Mononuclear cell (primary cell): ENCODE results near the gene CADPS2. TPM values are rescaled to one million over a fixed set of nuclear protein-coding genes. Genes with fewer than 3 reads are reported as not detected.
"Not testable (repeated sequence)": the region's sequence is repeated elsewhere in the genome, so short reads cannot be mapped to it uniquely, and the experiment has no call there.

Experiments
- H3K27me3 ChIP-seq: 2 replicates; pipeline ENCODE4 v1.6.0; 2011; ENCODE audit warnings: low read length, control low read depth; ENCODE audit not compliant: insufficient read depth
- H3K4me1 ChIP-seq: 2 replicates; pipeline ENCODE4 v1.5.1; 2011; ENCODE audit warnings: mild to moderate bottlenecking, low read length, control low read depth; ENCODE audit not compliant: insufficient read depth
- H3K4me3 ChIP-seq: 2 replicates; pipeline ENCODE4 v1.5.1; 2011; ENCODE audit warnings: mild to moderate bottlenecking, low read length, moderate library complexity
- H3K9me3 ChIP-seq: 2 replicates; pipeline ENCODE4 v1.5.1; 2011; ENCODE audit warnings: low read depth, mild to moderate bottlenecking, control low read depth, low read length
- total RNA-seq: library from RNA; depleted of rRNA; stranded (reverse); fragments of >200 nt; gene quantifications from one replicate; pipeline ENCODE4 v1.2.3, GENCODE V29; 2012

Gene CADPS2
- total RNA-seq, 1 donor: not detected

- Histone ChIP-seq H3K9me3 (no peaks in the 10 kb centered on the region), H3K4me1 (no peaks in the 10 kb centered on the region), H3K4me3 (no peak overlapping the region), H3K27me3 (no peaks in the 10 kb centered on the region)
Observed at GRCh38 chr7:122663733-122664132, 222.5 kb downstream of the CADPS2 start.

- no peaks in the 10 kb centered on the region for H3K9me3 ChIP-seq
- no peak overlapping the region for H3K4me3 ChIP-seq
- no peaks in the 10 kb centered on the region for H3K4me1 ChIP-seq
- H3K27me3 ChIP-seq: no peaks in the 10 kb centered on the region
Observed at GRCh38 chr7:122658856-122659255, 227.4 kb downstream of the CADPS2 start.

- Histone ChIP-seq H3K4me3 (no peak overlapping the region), H3K4me1 (no peaks in the 10 kb centered on the region), H3K27me3 (no peaks in the 10 kb centered on the region), H3K9me3 (no peaks in the 10 kb centered on the region)
Observed at GRCh38 chr7:122653685-122654084, 232.6 kb downstream of the CADPS2 start.

- H3K27me3 ChIP-seq: no peaks in the 10 kb centered on the region
- H3K4me3 ChIP-seq: no peak overlapping the region
- H3K4me1 ChIP-seq: no peaks in the 10 kb centered on the region
- no peaks in the 10 kb centered on the region for H3K9me3 ChIP-seq
Observed at GRCh38 chr7:122652876-122653275, 233.4 kb downstream of the CADPS2 start.

GRCh38 chr7:122651451-122651850, 234.8 kb downstream of the CADPS2 start:
- Histone ChIP-seq H3K4me1 (no peaks in the 10 kb centered on the region), H3K4me3 (no peak overlapping the region), H3K9me3 (no peaks in the 10 kb centered on the region)

GRCh38 chr7:122643250-122643649, 243.0 kb downstream of the CADPS2 start:
- Histone ChIP-seq H3K4me1 (no peaks in the 10 kb centered on the region), H3K9me3 (no peaks in the 10 kb centered on the region), H3K27me3 (no peaks in the 10 kb centered on the region), H3K4me3 (no peak overlapping the region)

More at GRCh38 chr7:122651451-122651850, 234.8 kb downstream of the CADPS2 start:
- no peaks in the 10 kb centered on the region for H3K27me3 ChIP-seq

- Histone ChIP-seq H3K4me3 (no peak overlapping the region), H3K27me3 (no peaks in the 10 kb centered on the region), H3K4me1 (no peaks in the 10 kb centered on the region), H3K9me3 (peaks cover 8% of the 10 kb centered on the region)
Observed at GRCh38 chr7:122638459-122638858, 247.8 kb downstream of the CADPS2 start.

- Histone ChIP-seq H3K4me1 (no peaks in the 10 kb centered on the region), H3K9me3 (peaks cover 8% of the 10 kb centered on the region), H3K4me3 (no peak overlapping the region), H3K27me3 (no peaks in the 10 kb centered on the region)
Observed at GRCh38 chr7:122637784-122638183, 248.5 kb downstream of the CADPS2 start.

- H3K9me3 ChIP-seq, H3K4me3 ChIP-seq, H3K27me3 ChIP-seq, H3K4me1 ChIP-seq: not testable (repeated sequence)
Observed at GRCh38 chr7:122635481-122635880, 250.8 kb downstream of the CADPS2 start.

GRCh38 chr7:122633472-122633871, 252.8 kb downstream of the CADPS2 start:
- H3K27me3 ChIP-seq: no peaks in the 10 kb centered on the region
- no peaks in the 10 kb centered on the region for H3K4me1 ChIP-seq
- H3K4me3 ChIP-seq: no peak overlapping the region
- peaks cover 8% of the 10 kb centered on the region for H3K9me3 ChIP-seq

GRCh38 chr7:122632238-122632637, 254.0 kb downstream of the CADPS2 start:
- Histone ChIP-seq H3K9me3 (peaks cover 8% of the 10 kb centered on the region), H3K27me3 (no peaks in the 10 kb centered on the region), H3K4me3 (no peak overlapping the region), H3K4me1 (no peaks in the 10 kb centered on the region)

GRCh38 chr7:122629412-122629953, 256.8 kb downstream of the CADPS2 start:
- Histone ChIP-seq H3K4me3 (no peak overlapping the region), H3K9me3 (no peaks in the 10 kb centered on the region), H3K27me3 (no peaks in the 10 kb centered on the region), H3K4me1 (no peaks in the 10 kb centered on the region)

GRCh38 chr7:122628651-122629411, 257.4 kb downstream of the CADPS2 start:
- Histone ChIP-seq H3K4me3 (no peak overlapping the region), H3K27me3 (no peaks in the 10 kb centered on the region), H3K4me1 (no peaks in the 10 kb centered on the region), H3K9me3 (no peaks in the 10 kb centered on the region)

- Histone ChIP-seq H3K9me3 (no peaks in the 10 kb centered on the region), H3K27me3 (no peaks in the 10 kb centered on the region), H3K4me1 (no peaks in the 10 kb centered on the region), H3K4me3 (no peak overlapping the region)
Observed at GRCh38 chr7:122626785-122627184, 259.5 kb downstream of the CADPS2 start.

- H3K4me1 ChIP-seq: no peaks in the 10 kb centered on the region
- no peaks in the 10 kb centered on the region for H3K27me3 ChIP-seq
- no peak overlapping the region for H3K4me3 ChIP-seq
- no peaks in the 10 kb centered on the region for H3K9me3 ChIP-seq
Observed at GRCh38 chr7:122622682-122623081, 263.6 kb downstream of the CADPS2 start.

GRCh38 chr7:122619664-122620063, 266.6 kb downstream of the CADPS2 start:
- no peaks in the 10 kb centered on the region for H3K27me3 ChIP-seq
- no peak overlapping the region for H3K4me3 ChIP-seq
- H3K9me3 ChIP-seq: no peaks in the 10 kb centered on the region
- H3K4me1 ChIP-seq: no peaks in the 10 kb centered on the region
